GM12873 (cell line): ENCODE measurements around the gene C1QTNF6.

Source experiments
- CTCF ChIP-seq: IDR thresholded peaks from 2 replicates; pipeline ENCODE4 v1.5.1; 2012; ENCODE audit warnings: low read depth, mild to moderate bottlenecking, moderate library complexity, low read length, control low read depth; ENCODE audit not compliant: insufficient read depth; ENCODE audit errors: missing control alignments

The C1QTNF6 gene

GRCh38 chr22:37146507-37147180 is 41.4 kb downstream of the C1QTNF6 start:
- TF ChIP-seq CTCF = no peak

GRCh38 chr22:37146051-37146385 is 42.0 kb downstream of the C1QTNF6 start:
- TF ChIP-seq CTCF = no peak

- no peak for TF ChIP-seq CTCF
Measured at GRCh38 chr22:37145180-37146050, 42.6 kb downstream of the C1QTNF6 start.

GRCh38 chr22:37144180-37144554 is 43.9 kb downstream of the C1QTNF6 start:
- no peak for TF ChIP-seq CTCF

- no peak for TF ChIP-seq CTCF
Measured at GRCh38 chr22:37141971-37142370, 46.1 kb downstream of the C1QTNF6 start.

- TF ChIP-seq CTCF = no peak
Measured at GRCh38 chr22:37141476-37141875, 46.6 kb downstream of the C1QTNF6 start.

- no peak for TF ChIP-seq CTCF
Measured at GRCh38 chr22:37140686-37141323, 47.2 kb downstream of the C1QTNF6 start.
